Occipital lobe (tissue), 2 donors: ENCODE measurements around the gene AURKB. TPM values are rescaled to one million over a fixed set of nuclear protein-coding genes. Genes with fewer than 3 reads are reported as not detected.
"Not testable (repeated sequence)": the region's sequence is repeated elsewhere in the genome, so short reads cannot be mapped to it uniquely, and the experiment has no call there.

Experiments used
- DNase-seq: peaks from one replicate; lab custom pipeline; 2025; lab: John Stamatoyannopoulos, UW
- total RNA-seq: library from RNA; depleted of rRNA; stranded (reverse); fragments of >200 nt; gene quantifications from one replicate; pipeline ENCODE4 v1.2.3, GENCODE V29; 2014

AURKB gene
- 2.7 TPM for total RNA-seq

- DNase-seq = peak; percentile 79
These were observed at the start of gene AURKB for GRCh38 chr17:8209907-8210760. Gene AURKB (minus strand): TSS chr17:8210575. CDS start chr17:8210224, 351 bp downstream.

DNA sequence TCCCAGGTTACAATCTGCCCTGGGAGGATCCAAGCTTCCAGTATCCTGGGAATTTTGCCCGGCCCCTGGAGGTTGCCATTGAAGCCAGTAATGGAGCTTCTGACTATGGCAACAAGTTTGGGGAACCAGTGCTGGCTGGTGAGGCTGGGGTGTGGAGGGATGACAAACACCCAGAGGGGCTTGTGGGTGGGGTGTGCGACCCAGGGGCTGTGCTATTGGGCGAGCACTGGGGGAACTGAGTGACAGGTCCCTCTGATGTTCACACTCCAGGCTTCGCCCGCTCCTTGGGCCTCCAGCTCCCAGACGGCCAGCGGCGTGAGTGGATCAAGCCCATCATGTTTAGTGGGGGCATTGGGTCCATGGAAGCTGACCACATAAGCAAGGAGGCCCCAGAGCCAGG lies 47.4 kb upstream of the AURKB start:
- no peak for DNase-seq

DNA sequence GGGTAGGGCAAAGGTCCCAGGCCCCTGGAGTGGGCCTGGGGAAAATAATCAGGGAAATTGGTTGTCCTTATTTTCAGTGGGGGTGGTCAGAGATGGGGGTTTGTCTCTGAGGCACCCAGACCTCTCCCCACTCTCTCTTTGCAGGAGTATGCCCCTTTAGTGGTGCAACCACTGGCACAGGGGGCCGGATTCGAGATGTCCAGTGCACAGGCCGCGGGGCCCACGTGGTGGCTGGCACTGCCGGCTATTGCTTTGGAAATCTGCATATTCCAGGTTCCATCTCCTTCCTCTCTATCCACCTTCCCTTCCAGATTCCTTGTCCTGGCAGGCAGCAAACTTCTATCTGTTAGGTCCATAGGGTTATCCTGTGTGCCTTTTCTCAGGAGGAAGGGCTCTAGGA lies 46.3 kb upstream of the AURKB start:
- DNase-seq = no peak

- DNase-seq = no peak
These were observed 45.9 kb upstream of the AURKB start for GRCh38 chr17:8256291-8256690.

DNA sequence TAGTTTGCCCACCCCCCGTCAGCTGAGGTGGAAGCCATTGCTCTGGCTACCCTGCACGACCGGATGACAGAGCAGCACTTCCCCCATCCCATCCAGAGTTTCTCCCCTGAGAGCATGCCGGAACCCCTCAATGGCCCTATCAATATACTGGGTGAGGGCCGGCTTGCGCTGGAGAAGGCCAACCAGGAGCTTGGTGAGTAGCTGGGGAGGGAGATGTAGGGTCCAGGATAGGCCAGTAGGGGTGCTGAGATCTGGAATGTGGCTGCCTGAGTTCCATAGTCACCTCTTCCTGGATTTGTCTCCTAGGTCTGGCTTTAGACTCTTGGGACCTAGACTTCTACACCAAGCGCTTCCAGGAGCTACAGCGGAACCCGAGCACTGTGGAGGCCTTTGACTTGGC lies 45.1 kb upstream of the AURKB start:
- DNase-seq = no peak

- no peak for DNase-seq
These were observed 44.5 kb upstream of the AURKB start for GRCh38 chr17:8254881-8255280.

- DNase-seq = no peak
These were observed 43.4 kb upstream of the AURKB start for GRCh38 chr17:8253801-8254200.

- not testable (repeated sequence) for DNase-seq
These were observed 41.0 kb upstream of the AURKB start for GRCh38 chr17:8251411-8251810.

DNA sequence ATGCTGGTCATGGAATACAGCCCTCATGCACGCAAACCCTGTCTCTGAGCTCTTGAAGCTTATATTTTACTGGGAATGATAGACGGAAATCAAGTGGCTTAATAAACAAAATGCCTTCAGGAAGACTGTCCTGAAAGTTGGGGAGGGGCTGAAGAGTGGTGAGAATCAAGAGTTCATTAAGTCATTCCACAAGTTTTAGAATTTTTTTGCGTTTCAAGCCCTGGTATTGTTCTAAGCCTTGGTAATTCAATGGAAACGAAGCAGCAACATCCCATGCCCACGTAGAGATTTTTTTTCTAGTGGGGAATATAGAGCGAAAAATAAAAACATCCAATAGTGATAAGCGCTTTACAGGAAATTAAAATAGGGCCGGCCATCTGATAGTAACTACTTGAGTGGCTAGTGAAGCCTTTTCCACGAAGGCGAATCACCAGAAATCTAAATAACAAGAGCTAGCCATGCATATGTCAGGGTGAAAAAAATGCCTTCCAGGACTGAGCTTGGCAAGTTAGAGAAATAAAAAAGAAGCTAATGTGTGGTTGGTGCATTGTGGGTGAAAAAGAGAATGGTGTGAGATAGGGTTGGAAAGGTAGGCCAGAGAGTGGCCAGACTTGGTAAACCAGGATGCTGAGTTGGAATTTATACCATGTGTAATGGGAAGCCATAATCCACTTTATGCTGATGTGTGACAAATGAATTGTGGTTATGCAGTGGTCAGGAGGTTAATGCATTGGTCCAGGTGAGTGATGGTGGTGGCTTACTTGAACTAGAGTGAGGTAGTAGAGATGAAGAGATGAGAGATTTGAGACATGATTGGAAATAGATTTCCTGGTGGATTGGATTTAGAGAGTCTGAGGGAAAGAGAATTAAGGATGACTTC lies 39.5 kb upstream of the AURKB start:
- DNase-seq = no peak

DNA sequence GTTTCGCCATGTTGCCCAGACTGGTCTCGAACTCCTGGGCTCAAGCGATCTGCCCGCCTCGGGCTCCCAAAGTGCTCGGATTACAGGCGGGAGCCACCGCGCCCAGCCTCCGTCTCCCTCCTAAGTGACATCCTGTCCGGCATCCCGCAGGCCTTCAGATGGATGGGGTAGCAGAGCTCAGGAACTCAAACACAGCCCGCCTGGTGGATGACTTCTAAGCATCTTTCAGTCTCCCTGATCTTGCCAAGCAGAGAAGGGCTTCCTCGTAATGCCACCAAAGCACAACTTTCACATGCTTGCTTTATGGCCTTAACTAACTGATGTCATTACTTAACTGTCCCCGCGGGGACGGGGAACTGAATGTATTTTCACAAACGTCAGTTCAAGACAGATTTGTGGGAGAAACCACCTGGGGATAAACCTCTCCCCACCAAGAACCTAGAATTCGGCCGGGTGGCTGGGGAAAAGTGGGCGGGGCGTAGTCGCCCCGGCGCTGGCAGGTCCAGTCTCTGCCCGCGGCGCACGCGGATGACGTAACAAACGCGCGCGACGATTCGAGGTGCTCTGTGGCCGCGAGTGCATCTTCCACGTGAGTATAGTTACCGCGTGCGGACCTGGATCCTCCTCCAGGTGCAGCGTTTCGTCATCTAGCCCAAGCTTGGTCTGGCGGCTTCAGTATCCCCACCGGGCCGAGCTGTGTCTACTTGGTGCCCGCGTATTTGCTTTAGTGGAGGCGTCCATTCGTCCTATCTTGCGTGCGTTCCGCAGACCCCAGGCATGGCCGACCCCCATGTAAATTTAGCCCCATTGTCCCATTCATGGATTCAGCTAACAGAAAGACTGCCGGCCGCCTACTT lies 38.6 kb upstream of the AURKB start, which contains the start of gene PFAS:
Gene PFAS, plus strand, starts transcription at position 539 of the 857 bp plus-strand sequence. CDS start 4,649 bp downstream, outside the sequence.
- DNase-seq = peak; percentile 85

DNA sequence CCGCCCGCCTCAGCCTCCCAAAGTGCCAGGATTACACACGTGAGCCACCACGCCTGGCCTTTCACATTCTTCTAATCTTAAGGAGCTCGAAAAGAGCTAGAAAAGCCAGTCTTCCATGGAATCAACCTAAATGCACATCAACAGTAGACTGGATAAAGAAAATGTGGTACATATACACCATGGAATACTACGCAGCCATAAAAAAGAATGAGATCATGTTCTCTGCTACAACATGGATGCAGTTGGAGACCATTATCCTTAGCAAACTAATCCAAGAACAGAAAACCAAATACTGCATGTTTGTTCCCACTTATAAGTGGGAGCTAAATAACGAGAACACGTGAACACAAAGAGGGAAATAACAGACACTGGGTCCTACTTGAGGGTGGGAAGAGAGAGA lies 34.4 kb upstream of the AURKB start:
- no peak for DNase-seq

- DNase-seq = no peak
These were observed 33.5 kb upstream of the AURKB start for GRCh38 chr17:8243827-8244226.

DNA sequence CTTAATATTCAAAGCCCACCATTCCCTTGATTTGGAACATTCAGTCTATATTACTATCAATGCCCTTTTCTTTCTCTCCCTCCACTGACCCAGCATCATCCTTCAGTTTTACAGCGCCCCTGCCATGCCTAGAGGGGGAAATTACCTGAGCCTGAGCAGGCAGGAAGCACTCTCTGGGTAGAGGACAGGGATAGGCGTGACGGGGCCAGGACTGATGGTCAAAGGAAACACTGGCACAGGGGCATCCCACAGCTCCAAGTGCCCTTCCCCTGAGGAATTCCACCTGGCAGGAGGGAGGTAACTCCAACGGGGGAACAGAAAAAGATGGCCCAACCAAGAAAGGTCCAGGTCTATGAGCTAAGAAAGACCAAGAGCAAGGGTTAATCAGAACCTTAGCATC lies 27.5 kb upstream of the AURKB start:
- DNase-seq = no peak

- no peak for DNase-seq
These were observed 26.8 kb upstream of the AURKB start for GRCh38 chr17:8237175-8237574.

DNA sequence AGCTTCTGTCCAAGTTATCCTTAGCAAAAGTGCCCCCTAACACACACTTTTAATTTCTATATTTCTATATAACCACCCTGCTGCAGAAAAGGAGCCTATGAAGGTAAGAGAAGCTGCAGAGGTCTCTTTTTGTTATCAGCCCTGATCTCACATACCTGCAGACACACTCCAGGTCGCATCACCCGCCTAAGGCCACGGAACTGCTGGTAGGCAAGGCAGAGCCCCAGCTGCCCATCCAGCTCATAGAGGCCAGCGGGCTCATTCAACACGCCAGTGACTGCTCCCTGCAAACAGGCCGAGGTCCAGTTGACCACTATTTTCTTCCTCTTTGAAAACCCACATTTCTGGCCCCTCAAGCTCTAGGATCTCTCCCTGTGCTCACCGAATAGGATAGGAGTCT lies 25.3 kb upstream of the AURKB start:
- no peak for DNase-seq

GRCh38 chr17:8234361-8235270 lies 24.2 kb upstream of the AURKB start:
- DNase-seq = no peak

GRCh38 chr17:8231701-8232100 lies 21.3 kb upstream of the AURKB start:
- no peak for DNase-seq

DNA sequence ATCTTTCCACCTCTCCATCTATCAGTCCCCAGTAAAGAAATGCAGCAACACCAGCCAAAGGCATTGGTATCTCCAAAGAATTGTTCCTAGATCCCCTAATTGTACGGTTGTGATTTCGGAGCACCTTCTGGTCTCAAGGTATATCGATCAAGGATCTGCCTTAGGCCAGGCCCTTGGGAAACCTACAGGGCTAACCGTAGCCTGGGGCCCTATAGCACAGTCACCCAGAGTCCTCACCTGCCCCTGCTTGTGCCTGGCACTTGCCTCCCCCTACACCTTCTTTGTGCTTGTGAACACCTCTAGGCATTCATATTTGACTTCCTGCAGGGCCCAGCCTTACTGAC lies 16.8 kb upstream of the AURKB start:
- DNase-seq = no peak

GRCh38 chr17:8226536-8227237 lies 16.3 kb upstream of the AURKB start:
- peak; percentile 70 for DNase-seq
